HepG2 (cell line): Measurements from ENCODE around the gene UBE2R2. TPM values are rescaled to one million over a fixed set of nuclear protein-coding genes. Genes with fewer than 3 reads are reported as not detected.

ENCODE experiments used
- ATRX ChIP-seq: sonication (generic); formaldehyde crosslinking; IDR thresholded peaks from 2 replicates; pipeline ENCODE4 v1.4.0; 2020; ENCODE audit warnings: missing genetic modification reagents, borderline replicate concordance
- CREB3 ChIP-seq: sonication (generic); formaldehyde crosslinking; IDR thresholded peaks from 2 replicates; pipeline ENCODE4 v1.5.0; 2020; ENCODE audit warnings: missing genetic modification reagents
- HDAC6 ChIP-seq: fragments of 200-600 bp; sonication (generic); IDR thresholded peaks from 2 replicates; pipeline ENCODE4 v1.7.0; 2017; ENCODE audit warnings: mild to moderate bottlenecking, antibody characterized with exemption, low read length, low read depth
- IKZF1 ChIP-seq: fragments of 450-650 bp; IDR thresholded peaks from 2 replicates; pipeline ENCODE4 v1.7.1; 2016
- KLF11 ChIP-seq: IDR thresholded peaks from 2 replicates; pipeline ENCODE4 v1.6.1; 2016; ENCODE audit warnings: missing compliant biosample characterization
- KLF9 ChIP-seq: IDR thresholded peaks from 2 replicates; pipeline ENCODE4 v1.6.1; 2016; ENCODE audit warnings: low read depth
- MAFK ChIP-seq, 2 experiments: IDR thresholded peaks in 1 of 2; conservative IDR thresholded peaks in 1 of 2; 2 replicates each; pipeline ENCODE4 v1.6.1; 2011; ENCODE audit warnings: improper control_type of control experiment in 2 of 2, low read length in 2 of 2
- MBNL3 ChIP-seq: fragments of 250-450 bp; sonication (Bioruptor Pico); conservative IDR thresholded peaks from 2 replicates; pipeline ENCODE4 v1.8.0; 2022; ENCODE audit warnings: mild to moderate bottlenecking, inconsistent platforms
- ZFP91 ChIP-seq: sonication (generic); formaldehyde crosslinking; IDR thresholded peaks from 2 replicates; pipeline ENCODE4 v1.9.0; 2022; ENCODE audit warnings: missing genetic modification reagents, mild to moderate bottlenecking, borderline replicate concordance
- ZNF232 ChIP-seq: sonication (generic); formaldehyde crosslinking; IDR thresholded peaks from 2 replicates; pipeline ENCODE4 v1.4.0; 2020; ENCODE audit warnings: missing genetic modification reagents, borderline replicate concordance
- ZNF496 ChIP-seq: sonication (generic); formaldehyde crosslinking; IDR thresholded peaks from 2 replicates; pipeline ENCODE4 v1.8.1; 2023; ENCODE audit warnings: mild to moderate bottlenecking, moderate library complexity, missing genetic modification reagents; ENCODE audit not compliant: insufficient replicate concordance
- polyA plus RNA-seq, 8 experiments: library from polyadenylated mRNA; depleted of rRNA in 3 of 8; stranded (reverse) in 7 of 8; unstranded in 1 of 8; fragments of >200 nt; fragmentation: Illumina TruSeq in 4 of 8; extraction: Trizol in 4 of 8; gene quantifications; 2 replicates each; pipeline versions ENCODE4 v1.2.1 to v1.2.3, GENCODE V29; 2011 to 2016; ENCODE audit warnings: low read depth in 4 of 8, missing spikeins in 1 of 8, mixed read lengths in 1 of 8; ENCODE audit not compliant: insufficient read depth in 1 of 8
- total RNA-seq, 5 experiments: library from RNA; depleted of rRNA; stranded (reverse); fragments of >200 nt; fragmentation: Illumina TruSeq; extraction: Trizol; gene quantifications; 2 replicates each; pipeline ENCODE4 v1.2.3, GENCODE V29; 2016; ENCODE audit warnings: low read depth in 1 of 5
- TF ChIP-seq, protein P1 (sequence below): sonication (generic); formaldehyde crosslinking; IDR thresholded peaks from 2 replicates; pipeline ENCODE4 v1.5.0; 2020; ENCODE audit warnings: missing genetic modification reagents, mild to moderate bottlenecking, borderline replicate concordance
- TF ChIP-seq, protein P2 (sequence below): sonication (generic); formaldehyde crosslinking; IDR thresholded peaks from 2 replicates; pipeline ENCODE4 v1.9.0; 2021; ENCODE audit warnings: mild to moderate bottlenecking, missing genetic modification reagents

Gene UBE2R2
- total and polyA plus RNA-seq, 2 of the 13 experiments (the other 11 are each of a cell fraction or from before 2014, with no cell fraction given), result 14.8 to 20.9 TPM

DNA sequence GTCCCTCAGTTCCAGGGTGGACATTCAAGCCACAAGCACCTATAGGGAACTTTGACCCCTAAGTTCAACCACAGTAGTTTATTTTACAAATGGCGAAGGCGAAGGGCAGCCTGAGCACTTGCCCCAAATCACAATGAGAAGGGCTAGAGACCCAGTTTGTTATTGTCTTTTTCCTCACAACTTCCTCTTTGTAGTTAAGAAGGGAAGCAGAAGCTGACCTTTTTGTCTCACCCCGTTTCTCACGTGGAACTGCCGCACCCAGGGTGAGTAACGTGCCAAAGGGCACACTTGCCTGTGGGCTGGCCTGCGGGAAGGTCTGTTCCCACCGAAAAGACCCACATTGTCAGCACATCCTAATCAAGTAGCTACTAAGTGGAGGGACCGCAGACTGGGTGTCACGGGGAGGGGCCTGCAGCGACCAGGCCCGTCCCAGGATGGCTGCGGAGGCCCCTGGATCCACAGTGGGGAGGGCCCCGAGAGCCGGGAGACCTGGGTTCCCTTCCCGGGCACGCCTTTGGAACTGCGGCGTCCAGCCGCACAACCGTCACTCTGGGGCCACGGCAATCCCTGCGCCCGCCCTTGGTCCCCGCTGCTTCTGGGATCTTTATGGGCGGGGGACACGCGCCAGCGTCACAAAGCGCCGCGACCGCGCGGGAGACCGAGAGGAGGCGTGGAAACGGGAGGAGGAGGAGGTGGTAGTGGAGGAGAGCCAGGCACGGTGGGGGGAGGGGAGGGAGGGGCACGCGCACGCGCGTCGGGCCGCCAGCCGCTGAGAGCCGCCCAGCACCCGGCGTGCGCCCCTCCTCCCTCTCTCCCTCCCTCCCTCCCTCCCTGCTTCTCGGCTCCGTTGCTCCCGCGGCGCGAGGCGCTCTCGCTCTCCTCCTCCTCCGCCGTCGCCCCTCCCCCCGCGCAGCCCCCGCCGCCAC is at the start of gene UBE2R2 (continued):
- TF ChIP-seq, protein P1, sequence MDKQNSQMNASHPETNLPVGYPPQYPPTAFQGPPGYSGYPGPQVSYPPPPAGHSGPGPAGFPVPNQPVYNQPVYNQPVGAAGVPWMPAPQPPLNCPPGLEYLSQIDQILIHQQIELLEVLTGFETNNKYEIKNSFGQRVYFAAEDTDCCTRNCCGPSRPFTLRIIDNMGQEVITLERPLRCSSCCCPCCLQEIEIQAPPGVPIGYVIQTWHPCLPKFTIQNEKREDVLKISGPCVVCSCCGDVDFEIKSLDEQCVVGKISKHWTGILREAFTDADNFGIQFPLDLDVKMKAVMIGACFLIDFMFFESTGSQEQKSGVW (CRISPR knock-in tag), result no peak
- TF ChIP-seq KLF11 (CRISPR knock-in tag) (no peak; the same call in 1 of the 2 replicates), MAFK (conservative IDR thresholded peaks at IDR 0.05 in 1 of 2, IDR thresholded peaks at IDR 0.05 in 1 of 2; ENCODE audit: low read length in 2 of 2) (no peak), ZNF232 (CRISPR knock-in tag) (peak; percentile 60; the same call in 1 of the 2 replicates), ZNF496 (CRISPR knock-in tag) (no peak), IKZF1 (no peak), CREB3 (CRISPR knock-in tag) (peak; percentile 76; the same call in 1 of the 2 replicates), KLF9 (CRISPR knock-in tag) (no peak), ZFP91 (peak; percentile 82; the same call in 1 of the 2 replicates), HDAC6 (no peak), MBNL3 (CRISPR knock-in tag) (no peak), ATRX (CRISPR knock-in tag) (no peak)
- TF ChIP-seq, protein P2, sequence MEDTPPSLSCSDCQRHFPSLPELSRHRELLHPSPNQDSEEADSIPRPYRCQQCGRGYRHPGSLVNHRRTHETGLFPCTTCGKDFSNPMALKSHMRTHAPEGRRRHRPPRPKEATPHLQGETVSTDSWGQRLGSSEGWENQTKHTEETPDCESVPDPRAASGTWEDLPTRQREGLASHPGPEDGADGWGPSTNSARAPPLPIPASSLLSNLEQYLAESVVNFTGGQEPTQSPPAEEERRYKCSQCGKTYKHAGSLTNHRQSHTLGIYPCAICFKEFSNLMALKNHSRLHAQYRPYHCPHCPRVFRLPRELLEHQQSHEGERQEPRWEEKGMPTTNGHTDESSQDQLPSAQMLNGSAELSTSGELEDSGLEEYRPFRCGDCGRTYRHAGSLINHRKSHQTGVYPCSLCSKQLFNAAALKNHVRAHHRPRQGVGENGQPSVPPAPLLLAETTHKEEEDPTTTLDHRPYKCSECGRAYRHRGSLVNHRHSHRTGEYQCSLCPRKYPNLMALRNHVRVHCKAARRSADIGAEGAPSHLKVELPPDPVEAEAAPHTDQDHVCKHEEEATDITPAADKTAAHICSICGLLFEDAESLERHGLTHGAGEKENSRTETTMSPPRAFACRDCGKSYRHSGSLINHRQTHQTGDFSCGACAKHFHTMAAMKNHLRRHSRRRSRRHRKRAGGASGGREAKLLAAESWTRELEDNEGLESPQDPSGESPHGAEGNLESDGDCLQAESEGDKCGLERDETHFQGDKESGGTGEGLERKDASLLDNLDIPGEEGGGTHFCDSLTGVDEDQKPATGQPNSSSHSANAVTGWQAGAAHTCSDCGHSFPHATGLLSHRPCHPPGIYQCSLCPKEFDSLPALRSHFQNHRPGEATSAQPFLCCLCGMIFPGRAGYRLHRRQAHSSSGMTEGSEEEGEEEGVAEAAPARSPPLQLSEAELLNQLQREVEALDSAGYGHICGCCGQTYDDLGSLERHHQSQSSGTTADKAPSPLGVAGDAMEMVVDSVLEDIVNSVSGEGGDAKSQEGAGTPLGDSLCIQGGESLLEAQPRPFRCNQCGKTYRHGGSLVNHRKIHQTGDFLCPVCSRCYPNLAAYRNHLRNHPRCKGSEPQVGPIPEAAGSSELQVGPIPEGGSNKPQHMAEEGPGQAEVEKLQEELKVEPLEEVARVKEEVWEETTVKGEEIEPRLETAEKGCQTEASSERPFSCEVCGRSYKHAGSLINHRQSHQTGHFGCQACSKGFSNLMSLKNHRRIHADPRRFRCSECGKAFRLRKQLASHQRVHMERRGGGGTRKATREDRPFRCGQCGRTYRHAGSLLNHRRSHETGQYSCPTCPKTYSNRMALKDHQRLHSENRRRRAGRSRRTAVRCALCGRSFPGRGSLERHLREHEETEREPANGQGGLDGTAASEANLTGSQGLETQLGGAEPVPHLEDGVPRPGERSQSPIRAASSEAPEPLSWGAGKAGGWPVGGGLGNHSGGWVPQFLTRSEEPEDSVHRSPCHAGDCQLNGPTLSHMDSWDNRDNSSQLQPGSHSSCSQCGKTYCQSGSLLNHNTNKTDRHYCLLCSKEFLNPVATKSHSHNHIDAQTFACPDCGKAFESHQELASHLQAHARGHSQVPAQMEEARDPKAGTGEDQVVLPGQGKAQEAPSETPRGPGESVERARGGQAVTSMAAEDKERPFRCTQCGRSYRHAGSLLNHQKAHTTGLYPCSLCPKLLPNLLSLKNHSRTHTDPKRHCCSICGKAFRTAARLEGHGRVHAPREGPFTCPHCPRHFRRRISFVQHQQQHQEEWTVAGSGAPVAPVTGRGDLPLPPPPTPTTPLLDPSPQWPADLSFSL (CRISPR knock-in tag), result no peak
